BJ (cell line): ENCODE data around the gene CYB561D1. TPM values are rescaled to one million over a fixed set of nuclear protein-coding genes. Genes with fewer than 3 reads are reported as not detected.
A peak's percentile ranks its signal among the peaks of the same experiment; 100 is the strongest.

ENCODE experiments used
- CTCF ChIA-PET: fragments of 350-600 bp; formaldehyde crosslinking; extraction: SDS; loops from one replicate; lab custom pipeline; 2021; ENCODE audit warnings: antibody characterized with exemption, inconsistent platforms; lab: Yijun Ruan, JAX
- POLR2A ChIA-PET: fragments of 300-600 bp; sonication (Branson Sonifier 250); formaldehyde crosslinking; extraction: SDS; loops from one replicate; lab custom pipeline; 2021; ENCODE audit warnings: antibody characterized with exemption; lab: Charles Lee
- DNase-seq: peaks from one replicate; pipeline ENCODE4 v3.0.0-alpha.2; 2011; ENCODE audit warnings: low read depth
- H3K27me3 ChIP-seq: 2 replicates; pipeline ENCODE4 v1.6.0; 2011; ENCODE audit warnings: low read length; ENCODE audit not compliant: control insufficient read depth, insufficient read depth
- H3K36me3 ChIP-seq: 2 replicates; pipeline ENCODE4 v1.5.1; 2011; ENCODE audit warnings: low read length; ENCODE audit not compliant: control insufficient read depth, insufficient read depth
- H3K4me3 ChIP-seq: 2 replicates; pipeline ENCODE4 v1.5.1; 2011; ENCODE audit warnings: low read depth, mild to moderate bottlenecking, control low read depth, low read length
- CTCF ChIP-seq: IDR thresholded peaks from 2 replicates; pipeline ENCODE4 v1.5.1; 2011; ENCODE audit warnings: low read depth, mild to moderate bottlenecking, control low read depth, inconsistent platforms, low read length, moderate library complexity; ENCODE audit not compliant: insufficient read depth
- polyA plus RNA-seq: library from polyadenylated mRNA; depleted of rRNA; stranded (reverse); fragments of >200 nt; gene quantifications from 2 replicates; pipeline ENCODE4 v1.2.3, GENCODE V29; 2011; rRNA removed

The CYB561D1 gene
- polyA plus RNA-seq, 1 experiment, result 10.8 TPM

GRCh38 chr1:109548321-109549267 lies 54.7 kb downstream of the CYB561D1 start, which contains the start of gene GNAI3:
GNAI3 (plus strand) TSS chr1:109548615; CDS start chr1:109548721, 106 bp downstream.
- H3K4me3 ChIP-seq, result peak within 1 kb of the TSS; percentile 98
- TF ChIP-seq CTCF, result no peak
- CTCF ChIA-PET, result interaction anchor here (0.7 to 3.2 kb wide), 26 partner anchors 9 to 463 kb away, joined by 3 to 56 read pairs (median 4); partner anchors contain the start of genes AHCYL1, CYB561D1 and GPR61
- no peaks in the 10 kb centered on the region for H3K27me3 ChIP-seq
- POLR2A ChIA-PET, result interaction anchor here (0.6 to 0.9 kb wide), 4 partner anchors 17 to 91 kb away, joined by 3 to 6 read pairs (median 4); no protein-coding TSS in a partner anchor
- peak; percentile 70 for DNase-seq
- no peaks in the 10 kb centered on the region for H3K36me3 ChIP-seq

Other genes with a start within 250 kb of the CYB561D1 start
- gene CELSR2, start 244.6 kb upstream of the CYB561D1 start, polyA plus RNA-seq, result 0.82 and 0.98 TPM in 2 replicates
- gene PSRC1, start 210.9 kb upstream of the CYB561D1 start, polyA plus RNA-seq, result 17.9 and 25.9 TPM in 2 replicates
- 0.06 TPM in 1 of 2 replicates, not detected in the other for gene MYBPHL, start 187.1 kb upstream of the CYB561D1 start, polyA plus RNA-seq
- 38.6 and 52.6 TPM in 2 replicates for gene SORT1, start 96.2 kb upstream of the CYB561D1 start, polyA plus RNA-seq
- 151 and 226 TPM in 2 replicates for gene PSMA5, start 67.6 kb upstream of the CYB561D1 start, polyA plus RNA-seq
- 58.8 and 73.1 TPM in 2 replicates for gene SYPL2, start 27.5 kb upstream of the CYB561D1 start, polyA plus RNA-seq
- gene ATXN7L2, start 10.2 kb upstream of the CYB561D1 start, polyA plus RNA-seq, result 5.7 and 8.7 TPM in 2 replicates
- gene AMIGO1, start 15.6 kb downstream of the CYB561D1 start, polyA plus RNA-seq, result 2.9 and 3.4 TPM in 2 replicates
- gene GPR61, start 45.8 kb downstream of the CYB561D1 start, polyA plus RNA-seq, result not detected in 2 replicates
- gene GNAI3, start 54.5 kb downstream of the CYB561D1 start, polyA plus RNA-seq, result 4.7 and 9.6 TPM in 2 replicates
- 0.09 and 0.15 TPM in 2 replicates for gene GNAT2, start 125.5 kb downstream of the CYB561D1 start, polyA plus RNA-seq
- gene AMPD2, start 125.7 kb downstream of the CYB561D1 start, polyA plus RNA-seq, result 43.1 and 86.9 TPM in 2 replicates
- 28.4 and 28.5 TPM in 2 replicates for gene GSTM4, start 162.0 kb downstream of the CYB561D1 start, polyA plus RNA-seq
- 49.0 and 62.3 TPM in 2 replicates for gene GSTM2, start 174.0 kb downstream of the CYB561D1 start, polyA plus RNA-seq
- gene GSTM1, start 193.7 kb downstream of the CYB561D1 start, polyA plus RNA-seq, result 0.47 and 1.0 TPM in 2 replicates
- gene GSTM5, start 218.2 kb downstream of the CYB561D1 start, polyA plus RNA-seq, result 1.5 and 2.2 TPM in 2 replicates
- 113 and 172 TPM in 2 replicates for gene GSTM3, start 246.9 kb downstream of the CYB561D1 start, polyA plus RNA-seq